NCI-H1436 (cell line): ENCODE data around the gene DMGDH.

Source experiments
- DNase-seq: peaks from one replicate; lab custom pipeline; 2025; lab: John Stamatoyannopoulos, UW

DMGDH gene

GRCh38 chr5:79062436-79062835 is 7.0 kb downstream of the DMGDH start:
- DNase-seq: no peak

GRCh38 chr5:79059674-79060073 is 9.8 kb downstream of the DMGDH start:
- DNase-seq: no peak

GRCh38 chr5:79056847-79057246 is 12.6 kb downstream of the DMGDH start:
- no peak for DNase-seq

- DNase-seq: no peak
Observed at GRCh38 chr5:79055017-79055416, 14.5 kb downstream of the DMGDH start.

- no peak for DNase-seq
Observed at GRCh38 chr5:79053321-79053720, 16.2 kb downstream of the DMGDH start.

- DNase-seq: no peak
Observed at GRCh38 chr5:79050498-79050897, 19.0 kb downstream of the DMGDH start.

GRCh38 chr5:79048437-79048836 is 21.0 kb downstream of the DMGDH start:
- no peak for DNase-seq

- no peak for DNase-seq
Observed at GRCh38 chr5:79047199-79047598, 22.3 kb downstream of the DMGDH start.

GRCh38 chr5:79042188-79042587 is 27.3 kb downstream of the DMGDH start:
- no peak for DNase-seq

GRCh38 chr5:79036769-79037168 is 32.7 kb downstream of the DMGDH start:
- no peak for DNase-seq

- DNase-seq: no peak
Observed at GRCh38 chr5:79035237-79035636, 34.2 kb downstream of the DMGDH start.

GRCh38 chr5:79032782-79033181 is 36.7 kb downstream of the DMGDH start:
- DNase-seq: no peak

- no peak for DNase-seq
Observed at GRCh38 chr5:79032031-79032695, 37.3 kb downstream of the DMGDH start.

GRCh38 chr5:79031485-79031867 is 38.0 kb downstream of the DMGDH start:
- DNase-seq: no peak

GRCh38 chr5:79030663-79031484 is 38.6 kb downstream of the DMGDH start:
- DNase-seq: no peak

- DNase-seq: peak; percentile 54
Observed at GRCh38 chr5:79025054-79025472, 44.4 kb downstream of the DMGDH start.

- no peak for DNase-seq
Observed at GRCh38 chr5:79023947-79024346, 45.5 kb downstream of the DMGDH start.

- no peak for DNase-seq
Observed at GRCh38 chr5:79023348-79023747, 46.1 kb downstream of the DMGDH start.

- DNase-seq: no peak
Observed at GRCh38 chr5:79022771-79023170, 46.7 kb downstream of the DMGDH start.

GRCh38 chr5:79021753-79022152 is 47.7 kb downstream of the DMGDH start:
- no peak for DNase-seq

GRCh38 chr5:79020861-79021561 is 48.5 kb downstream of the DMGDH start:
- DNase-seq: peak; percentile 5

GRCh38 chr5:79014631-79015030 is 54.8 kb downstream of the DMGDH start:
- no peak for DNase-seq

GRCh38 chr5:79011869-79012268 is 57.6 kb downstream of the DMGDH start:
- DNase-seq: no peak
